Thyroid gland (tissue), 4 donors: ENCODE measurements around the gene PPP1R1A. TPM values are rescaled to one million over a fixed set of nuclear protein-coding genes. Genes with fewer than 3 reads are reported as not detected.

ENCODE experiments used
- DNase-seq, 2 donors: peaks; one replicate each; pipeline ENCODE4 v3.0.0-alpha.2; 2019
- H3K27ac ChIP-seq, 3 donors: fragments of 200-600 bp; sonication (generic); 1 replicate in 2 of 3; 2 replicates in 1 of 3; pipeline ENCODE4 v1.5.1; 2016 to 2019; ENCODE audit warnings: mild to moderate bottlenecking in 1 of 3, moderate library complexity in 1 of 3
- H3K27me3 ChIP-seq: fragments of 200-600 bp; sonication (generic); one replicate; pipeline ENCODE4 v1.5.1; 2019
- H3K36me3 ChIP-seq, 2 donors: fragments of 200-600 bp; sonication (generic); one replicate each; pipeline ENCODE4 v1.5.1; 2016 to 2019
- H3K4me1 ChIP-seq, 2 donors: fragments of 200-600 bp; sonication (generic); one replicate each; pipeline ENCODE4 v1.5.1; 2017 to 2019
- H3K4me3 ChIP-seq, 3 donors: fragments of 200-600 bp; sonication (generic); replicated peaks in 1 of 3; 1 replicate in 2 of 3; 2 replicates in 1 of 3; pipeline ENCODE4 v1.5.1; 2016; ENCODE audit warnings: mild to moderate bottlenecking in 1 of 3
- H3K9me3 ChIP-seq: fragments of 200-600 bp; sonication (generic); one replicate; pipeline ENCODE4 v1.5.1; 2017
- POLR2A ChIP-seq, 2 donors: fragments of 450-650 bp; IDR thresholded peaks; one replicate each; pipeline ENCODE4 v1.6.1; 2017; ENCODE audit warnings: antibody characterized with exemption in 2 of 2, mild to moderate bottlenecking in 2 of 2, moderate library complexity in 1 of 2
- WGBS, 2 donors: methylation state at CpG; one replicate each; pipeline ENCODE4 v1.1.5; 2017; 5-methylcytosine and 5-hydroxymethylcytosine counted together
- intact Hi-C: fragments of 100-400 bp; cut with DNase I; formaldehyde crosslinking; loops from one replicate; pipeline ENCODE4 v1.15.1; 2023
- total RNA-seq, 4 donors: library from RNA; depleted of rRNA; stranded (reverse); fragments of >200 nt; gene quantifications; one replicate each; pipeline ENCODE4 v1.2.3, GENCODE V29; 2016
- TF ChIP-seq, protein P1 (sequence below), 6 experiments: fragments of 200-600 bp in 3 of 6; fragments of 450-650 bp in 3 of 6; sonication (generic) in 3 of 6; IDR thresholded peaks; one replicate each; pipeline ENCODE4 v1.5.1; 2016 to 2019; ENCODE audit warnings: antibody characterized with exemption in 6 of 6, mild to moderate bottlenecking in 2 of 6, inconsistent platforms in 1 of 6, moderate library complexity in 1 of 6

PPP1R1A gene
- total RNA-seq, 4 donors from 2014 or later: 1.2 to 4.6 (median 2.0) TPM

GRCh38 chr12:54606556-54606955, 18.1 kb upstream of the PPP1R1A start:
- Histone ChIP-seq H3K27ac (no peak overlapping the region), H3K4me1 (peaks cover 0 to 6% of the 10 kb centered on the region in 2 donors), H3K9me3 (no peaks in the 10 kb centered on the region), H3K4me3 (no peak overlapping the region), H3K36me3 (no peaks in the 10 kb centered on the region), H3K27me3 (no peaks in the 10 kb centered on the region)
- no peak for DNase-seq
- TF ChIP-seq, protein P1, sequence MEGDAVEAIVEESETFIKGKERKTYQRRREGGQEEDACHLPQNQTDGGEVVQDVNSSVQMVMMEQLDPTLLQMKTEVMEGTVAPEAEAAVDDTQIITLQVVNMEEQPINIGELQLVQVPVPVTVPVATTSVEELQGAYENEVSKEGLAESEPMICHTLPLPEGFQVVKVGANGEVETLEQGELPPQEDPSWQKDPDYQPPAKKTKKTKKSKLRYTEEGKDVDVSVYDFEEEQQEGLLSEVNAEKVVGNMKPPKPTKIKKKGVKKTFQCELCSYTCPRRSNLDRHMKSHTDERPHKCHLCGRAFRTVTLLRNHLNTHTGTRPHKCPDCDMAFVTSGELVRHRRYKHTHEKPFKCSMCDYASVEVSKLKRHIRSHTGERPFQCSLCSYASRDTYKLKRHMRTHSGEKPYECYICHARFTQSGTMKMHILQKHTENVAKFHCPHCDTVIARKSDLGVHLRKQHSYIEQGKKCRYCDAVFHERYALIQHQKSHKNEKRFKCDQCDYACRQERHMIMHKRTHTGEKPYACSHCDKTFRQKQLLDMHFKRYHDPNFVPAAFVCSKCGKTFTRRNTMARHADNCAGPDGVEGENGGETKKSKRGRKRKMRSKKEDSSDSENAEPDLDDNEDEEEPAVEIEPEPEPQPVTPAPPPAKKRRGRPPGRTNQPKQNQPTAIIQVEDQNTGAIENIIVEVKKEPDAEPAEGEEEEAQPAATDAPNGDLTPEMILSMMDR (IDR thresholded peaks at IDR 0.05): no peak
- TF ChIP-seq POLR2A (IDR thresholded peaks at IDR 0.05): no peak
- intact Hi-C loops: no loop called here
- 49 to 58% methylated on average over 4 of the region's 4 CpGs for WGBS, 2 donors

DNA sequence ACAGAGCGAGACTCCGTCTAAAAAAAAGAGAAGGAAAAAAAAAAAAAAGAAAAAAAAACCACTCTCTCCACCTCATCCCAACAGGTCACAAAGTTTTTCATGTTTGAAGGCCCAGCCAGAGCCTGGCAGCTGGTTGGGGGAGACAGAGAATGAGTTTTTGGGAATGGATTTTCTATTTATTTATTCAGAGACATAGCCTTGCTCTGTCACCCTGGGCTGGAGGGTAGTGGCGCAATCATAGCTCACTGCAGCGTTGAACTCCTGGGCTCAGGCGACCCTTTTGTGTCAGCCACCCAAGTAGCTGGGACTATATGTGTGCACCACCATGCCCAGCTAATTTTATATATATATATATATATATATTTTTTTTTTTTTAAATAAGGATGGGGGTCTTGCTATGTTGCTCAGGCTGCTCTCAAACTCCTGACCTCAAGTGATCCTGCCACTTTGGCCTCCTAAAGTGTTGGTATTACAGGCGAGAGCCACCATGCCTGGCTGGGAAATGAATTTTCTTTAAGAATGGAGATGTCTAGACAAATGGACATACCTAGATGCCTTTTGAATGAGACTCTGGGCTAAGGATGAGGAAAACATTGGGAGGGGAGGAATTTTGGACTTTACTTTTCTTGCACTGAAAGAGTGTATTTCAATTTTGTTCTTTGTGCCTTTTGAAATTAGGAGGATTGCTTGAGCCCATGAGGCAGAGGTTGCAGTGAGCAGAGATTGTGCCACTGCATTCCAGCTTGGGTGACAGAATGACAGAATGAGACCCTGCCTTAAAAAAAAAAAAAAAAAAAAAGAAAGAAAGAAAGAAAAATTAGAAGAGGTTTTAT, 16.9 kb upstream of the PPP1R1A start:
- WGBS, 2 donors: 92 to 95% methylated on average over 6 of the region's 6 CpGs
- no peak overlapping the region for H3K27ac ChIP-seq
- no peak for TF ChIP-seq POLR2A (IDR thresholded peaks at IDR 0.05)
- TF ChIP-seq, protein P1 (IDR thresholded peaks at IDR 0.05): no peak
- peaks cover 0 to 6% of the 10 kb centered on the region in 2 donors for H3K4me1 ChIP-seq
- H3K36me3 ChIP-seq: no peaks in the 10 kb centered on the region
- H3K4me3 ChIP-seq: no peak overlapping the region
- no peaks in the 10 kb centered on the region for H3K9me3 ChIP-seq
- no peaks in the 10 kb centered on the region for H3K27me3 ChIP-seq
- DNase-seq: no peak
- intact Hi-C loops: no loop called here

DNA sequence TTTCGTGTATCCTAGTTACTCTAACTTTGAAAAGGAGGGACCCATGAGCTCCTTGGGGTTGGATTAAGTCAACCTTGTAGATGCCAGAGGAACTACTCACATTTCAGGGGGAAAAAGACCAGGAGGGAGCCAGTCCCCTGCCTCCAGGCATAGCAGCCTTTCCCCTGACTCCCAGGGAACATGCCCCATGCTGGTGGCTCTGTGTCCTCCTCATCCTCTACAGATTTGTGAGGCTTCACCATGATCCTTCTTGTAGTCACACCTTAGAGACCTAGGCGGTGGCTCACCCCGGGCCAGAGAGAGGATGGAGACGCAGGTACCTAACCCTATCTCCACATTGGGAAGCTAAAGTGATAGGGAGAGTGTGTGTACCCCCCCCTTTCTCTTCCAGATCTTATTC, 16.0 kb upstream of the PPP1R1A start:
- H3K4me1 ChIP-seq: peaks cover 0 to 6% of the 10 kb centered on the region in 2 donors
- TF ChIP-seq, protein P1 (IDR thresholded peaks at IDR 0.05): no peak
- no peak for TF ChIP-seq POLR2A (IDR thresholded peaks at IDR 0.05)
- DNase-seq: no peak
- H3K9me3 ChIP-seq: no peaks in the 10 kb centered on the region
- no peaks in the 10 kb centered on the region for H3K27me3 ChIP-seq
- no peak overlapping the region for H3K27ac ChIP-seq
- no peaks in the 10 kb centered on the region for H3K36me3 ChIP-seq
- H3K4me3 ChIP-seq: no peak overlapping the region
- 98 to 100% methylated on average over 4 of the region's 4 CpGs for WGBS, 2 donors
- intact Hi-C loops: no loop called here

DNA sequence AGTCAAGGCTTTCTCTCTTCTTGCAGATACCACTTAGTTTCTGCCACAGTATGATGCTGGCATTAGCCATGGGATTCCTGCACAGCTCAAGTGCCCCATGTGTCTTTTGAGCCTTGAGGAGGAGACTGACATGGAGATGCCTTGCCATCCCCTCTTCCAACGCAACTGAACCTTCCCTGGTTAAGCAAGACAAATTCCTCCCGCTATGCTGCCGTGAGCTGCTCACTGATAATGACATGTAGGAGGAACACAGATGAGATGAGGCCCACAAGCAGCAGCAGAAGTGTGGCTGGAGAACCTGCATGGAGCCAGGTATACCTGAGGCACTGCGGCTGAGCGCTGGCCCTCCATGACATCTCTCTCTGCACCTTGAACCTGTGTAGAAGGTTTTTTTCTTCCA, 15.4 kb upstream of the PPP1R1A start:
- WGBS, 2 donors: 85 to 89% methylated on average over 5 of the region's 5 CpGs
- no peak for TF ChIP-seq POLR2A (IDR thresholded peaks at IDR 0.05)
- TF ChIP-seq, protein P1 (IDR thresholded peaks at IDR 0.05): no peak

GRCh38 chr12:54603173-54603814, 14.8 kb upstream of the PPP1R1A start:
- no peak overlapping the region for H3K4me3 ChIP-seq
- DNase-seq: peak; percentile 57 to 72
- intact Hi-C loops: no loop called here
- no peaks in the 10 kb centered on the region for H3K36me3 ChIP-seq
- no peak for TF ChIP-seq POLR2A (IDR thresholded peaks at IDR 0.05)
- TF ChIP-seq, protein P1 (IDR thresholded peaks at IDR 0.05): peak; percentile 43 to 76 (median 60)
- H3K27me3 ChIP-seq: no peaks in the 10 kb centered on the region
- H3K27ac ChIP-seq: no peak overlapping the region
- 28% methylated on average over 8 of the region's 8 CpGs for WGBS, 2 donors
- peaks cover 5 to 15% of the 10 kb centered on the region in 2 donors for H3K4me1 ChIP-seq
- no peaks in the 10 kb centered on the region for H3K9me3 ChIP-seq

More for the DNA sequence above, 15.4 kb upstream of the PPP1R1A start:
- H3K4me1 ChIP-seq: peaks cover 3 to 9% of the 10 kb centered on the region in 2 donors
- intact Hi-C loops: no loop called here
- no peak overlapping the region for H3K27ac ChIP-seq
- H3K4me3 ChIP-seq: no peak overlapping the region
- no peak for DNase-seq
- no peaks in the 10 kb centered on the region for H3K36me3 ChIP-seq
- H3K27me3 ChIP-seq: no peaks in the 10 kb centered on the region
- no peaks in the 10 kb centered on the region for H3K9me3 ChIP-seq
